Measurements from ENCODE around the gene PANX2. TPM values are rescaled to one million over a fixed set of nuclear protein-coding genes. Genes with fewer than 3 reads are reported as not detected.

The PANX2 gene
- total and polyA plus RNA-seq, 2 of the 13 experiments (the other 11 are each of a cell fraction or from before 2014, with no cell fraction given), result 0.15 to 1.1 TPM

DNA sequence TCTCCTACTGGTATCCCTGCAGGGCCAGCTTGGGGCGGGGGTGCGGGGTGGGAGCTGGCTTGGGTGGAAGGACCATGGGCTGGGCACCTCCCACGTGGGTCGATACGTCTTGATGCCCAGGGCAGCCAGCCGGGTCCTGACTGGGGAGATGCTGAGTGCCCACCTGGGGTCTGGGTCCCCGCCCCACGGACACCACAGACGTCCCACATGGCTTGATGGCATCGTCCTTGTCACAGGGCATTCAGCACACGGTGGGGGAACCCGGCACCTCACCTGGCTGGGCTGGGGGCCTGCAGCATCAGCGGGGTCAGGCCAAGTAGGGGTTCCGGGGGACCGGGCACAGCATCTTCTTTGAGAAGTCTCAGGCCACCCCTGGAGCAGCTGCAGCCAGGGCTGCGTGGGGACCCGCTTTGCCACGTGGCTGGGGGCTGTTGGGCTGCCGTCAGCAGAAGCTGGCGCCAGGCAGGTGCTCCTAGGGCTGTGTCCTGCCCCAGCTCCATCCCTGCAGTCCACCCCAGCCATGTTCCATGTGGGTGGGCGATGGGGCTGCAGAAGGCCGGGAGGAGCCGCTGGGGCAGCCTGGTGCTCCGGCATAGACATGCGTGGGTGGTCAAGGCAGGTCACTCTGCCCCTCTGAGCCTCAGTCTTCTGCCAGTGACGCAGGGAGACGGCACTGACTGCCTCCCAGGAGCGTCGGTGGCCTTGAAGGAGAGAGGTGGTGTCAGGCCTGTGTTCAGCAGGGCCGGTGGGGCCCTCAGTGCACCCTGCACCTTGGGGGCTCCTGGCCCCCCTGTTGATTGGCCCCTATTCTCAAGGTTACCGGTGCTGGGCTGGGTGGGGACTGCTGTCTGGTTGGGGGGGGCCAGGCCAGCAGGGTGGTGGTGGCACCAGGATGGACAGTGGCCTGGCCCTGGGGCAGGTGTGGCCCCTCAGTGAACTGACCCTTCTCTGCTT, 38.7 kb downstream of the PANX2 start:
- no peak overlapping the region for H3K27ac ChIP-seq (ENCODE audit: extremely low read length, insufficient read depth, low read length)
- FAIRE-seq (no peak), ATAC-seq (peak; percentile 19), DNase-seq (ENCODE audit: low spot score) (no peak)
- no peak overlapping the region for H3K9ac ChIP-seq (ENCODE audit: insufficient read depth, low read depth, low read length)
- 81% methylated on average over 3 of the region's 31 CpGs for WGBS (ENCODE audit: low lambda C conversion rate)
- H2AFZ ChIP-seq (ENCODE audit: low read length), result no peak overlapping the region
- H3K4me3 ChIP-seq (replicated peaks in 1 of 3; ENCODE audit: insufficient read depth in 1 of 3, low read depth in 2 of 3, low read length in 3 of 3), result no peak overlapping the region
- H3K4me1 ChIP-seq (ENCODE audit: insufficient read depth, low read length), result peaks cover 19% of the 10 kb centered on the region; the same call in 1 of the 2 replicates
- no peaks in the 10 kb centered on the region for H3K9me3 ChIP-seq (ENCODE audit: low read length)
- intact Hi-C loops (cut with micrococcal nuclease; ENCODE audit: unreplicated experiment), result loop anchor here (1.0 kb wide), 1 partner anchor 60 kb away; no protein-coding TSS in a partner anchor
- H3K79me2 ChIP-seq (ENCODE audit: insufficient read depth, low read length), result peaks cover 21% of the 10 kb centered on the region
- H3K36me3 ChIP-seq (replicated peaks in 1 of 2; ENCODE audit: control insufficient read depth in 1 of 2, insufficient read depth in 2 of 2, low read length in 2 of 2), result peaks cover 10 to 42% of the 10 kb centered on the region in 2 experiments; a peak in 4 of 5 replicates
- ChIA-PET CTCF (ENCODE audit: low intra/inter-chr PET ratio, low total read pairs) (interaction anchor here (1.7 to 2.5 kb wide), 2 partner anchors 40 to 61 kb away, joined by 3 to 39 read pairs; no protein-coding TSS in a partner anchor), POLR2A (no interaction called here)
- BruUV-seq (replicated peaks), result no TSS peak
- H3K27me3 ChIP-seq (ENCODE audit: control insufficient read depth in 1 of 2, insufficient read depth in 2 of 2, low read length in 2 of 2), result no peaks in the 10 kb centered on the region
- no peak for TF ChIP-seq MYNN (CRISPR knock-in tag; IDR thresholded peaks at IDR 0.05; ENCODE audit: low read depth)
- TF ChIP-seq HNRNPLL (IDR thresholded peaks at IDR 0.05; ENCODE audit: low read depth, low read length, poor library complexity, severe bottlenecking), result peak; percentile 6
- peak; percentile 52 for TF ChIP-seq RBFOX2 (IDR thresholded peaks at IDR 0.05; ENCODE audit: low read depth, low read length)
- peak; percentile 60 for TF ChIP-seq AGO1 (IDR thresholded peaks at IDR 0.05; ENCODE audit: low read depth, low read length, poor library complexity, severe bottlenecking)
- TF ChIP-seq RBM22 (optimal IDR thresholded peaks at IDR 0.05; ENCODE audit: low read length), result peak; percentile 52
- TF ChIP-seq AGO2 (optimal IDR thresholded peaks at IDR 0.05; ENCODE audit: low read depth, low read length), result peak; percentile 62
- 0 out of 2 replicates have a peak, but pooled peaks have one; percentile 35 for TF ChIP-seq KDM5B (CRISPR knock-in tag; IDR thresholded peaks at IDR 0.05; ENCODE audit: borderline replicate concordance)
- no peak for TF ChIP-seq ZNF362 (CRISPR knock-in tag; IDR thresholded peaks at IDR 0.05; ENCODE audit: borderline replicate concordance)
- H4K20me1 ChIP-seq (ENCODE audit: insufficient read depth, low read length), result no peaks in the 10 kb centered on the region; the same call in 1 of the 2 replicates
- no peak overlapping the region for H3K4me2 ChIP-seq (ENCODE audit: low read depth, low read length)
- in situ Hi-C loops (cut with HindIII; ENCODE audit: extremely low pct_ligation_motif_present, low pct_unique_long_range_greater_than_20kb), result loop anchor here (5.0 kb wide), 1 partner anchor 62 kb away; no protein-coding TSS in a partner anchor

All from HepG2 (cell line).